Natural killer cell (primary cell): Measurements from ENCODE around the gene RASGRF1. TPM values are rescaled to one million over a fixed set of nuclear protein-coding genes. Genes with fewer than 3 reads are reported as not detected.

Experiments used
- total RNA-seq, 4 donors: library from RNA; stranded (reverse); fragments of 120-200 nt in 1 of 4; gene quantifications; one replicate each; pipeline versions ENCODE4 v1.2.3 to v1.2.4, GENCODE V29; 2013 to 2022

RASGRF1 gene
- total RNA-seq, 3 donors from 2014 or later (not counting 1 experiment from before 2014, with no cell fraction given), result not detected

Other genes starting within 250 kb of the RASGRF1 start
- gene MORF4L1, start 217.9 kb downstream of the RASGRF1 start, total RNA-seq, result 100 to 1,000 TPM; 316 to 348 (median 329) TPM
- gene CTSH, start 145.7 kb downstream of the RASGRF1 start, total RNA-seq, result 10 to 100 TPM in 1 of 3 donors, 1 to 10 TPM in 2; 8.8 to 18.1 (median 9.7) TPM
- not detected for gene ANKRD34C, start 191.9 kb upstream of the RASGRF1 start, total RNA-seq
- 10 to 100 TPM; 21.7 to 26.3 (median 25.0) TPM for gene TMED3, start 220.3 kb upstream of the RASGRF1 start, total RNA-seq